ENCODE results near the gene HTR1E.
"Not testable (repeated sequence)": the region's sequence is repeated elsewhere in the genome, so short reads cannot be mapped to it uniquely, and the experiment has no call there.

HTR1E gene

DNA sequence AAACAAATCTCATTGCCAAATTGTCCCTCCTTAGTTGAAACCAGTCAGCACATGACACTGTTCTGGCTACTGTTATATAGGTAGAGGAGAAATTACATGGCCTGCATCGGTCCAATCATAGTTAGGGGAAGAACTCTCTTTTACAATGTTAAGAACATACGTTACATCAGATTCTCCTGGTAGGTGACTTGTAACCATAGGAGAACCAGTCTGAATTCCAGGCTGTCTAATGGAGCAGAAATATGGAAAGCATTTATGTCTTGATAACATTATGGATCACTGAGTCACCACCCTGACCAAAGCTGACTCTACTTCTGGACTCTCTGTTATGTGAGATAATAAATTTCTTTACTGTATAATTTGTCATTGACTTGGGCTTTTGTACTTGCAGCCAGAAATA is 40.9 kb downstream of the HTR1E start:
- no peak for DNase-seq (ENCODE audit: low read depth)

DNA sequence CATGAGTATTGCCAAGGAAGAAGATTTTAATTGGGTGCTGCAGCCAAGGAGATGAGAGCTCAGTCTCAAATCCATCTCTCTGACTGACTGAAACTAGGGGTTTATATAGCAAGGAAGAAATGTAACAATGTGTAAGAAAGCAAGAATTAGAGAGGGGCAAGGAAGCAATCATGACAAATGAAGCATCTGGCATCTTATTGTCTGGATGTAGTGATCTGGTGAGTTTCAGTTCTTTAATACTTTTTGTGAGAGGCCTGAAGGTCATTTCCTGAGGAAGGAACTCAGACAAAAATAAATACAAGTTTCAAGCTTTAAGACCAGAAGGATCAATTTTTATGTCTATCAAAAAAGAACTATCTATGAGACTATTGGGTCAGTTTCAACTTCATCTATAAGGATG is 64.2 kb downstream of the HTR1E start:
- DNase-seq (ENCODE audit: low read depth): no peak

DNA sequence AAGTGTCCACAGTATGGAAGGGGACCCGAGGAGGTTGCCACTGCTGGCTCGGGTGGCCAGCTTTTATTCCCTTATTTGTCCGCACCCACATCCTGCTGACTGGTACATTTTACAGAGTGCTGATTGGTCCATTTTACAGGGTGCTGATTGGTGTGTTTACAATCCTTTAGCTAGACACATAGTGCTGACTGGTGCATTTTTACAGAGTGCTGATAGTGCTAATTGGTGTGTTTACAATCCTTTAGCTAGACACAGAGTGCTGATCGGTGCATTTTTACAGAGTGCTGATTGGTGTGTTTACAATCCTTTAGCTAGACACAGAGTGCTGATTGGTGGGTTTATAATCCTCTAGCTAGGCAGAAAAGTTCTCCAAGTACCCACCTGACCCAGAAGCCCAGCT is 65.1 kb downstream of the HTR1E start:
- DNase-seq (ENCODE audit: low read depth): not testable (repeated sequence)

DNA sequence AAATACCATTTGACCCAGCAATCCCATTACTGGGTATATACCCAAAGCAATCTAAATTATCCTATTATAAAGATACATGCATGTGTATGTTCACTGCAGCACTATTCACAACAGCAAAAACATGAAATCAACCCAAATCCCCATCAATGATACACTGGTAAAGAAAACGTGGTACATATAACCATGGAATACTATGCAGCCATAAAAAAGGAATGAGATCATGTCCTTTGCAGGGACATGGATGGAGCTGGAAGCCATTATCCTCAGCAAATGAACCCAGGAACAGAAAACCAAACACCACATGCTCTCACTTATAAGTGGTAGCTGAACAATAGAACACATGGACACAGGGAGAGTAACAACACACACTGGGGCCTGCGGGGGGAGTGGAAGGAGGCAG is 69.2 kb downstream of the HTR1E start:
- DNase-seq (ENCODE audit: low read depth): not testable (repeated sequence)

DNA sequence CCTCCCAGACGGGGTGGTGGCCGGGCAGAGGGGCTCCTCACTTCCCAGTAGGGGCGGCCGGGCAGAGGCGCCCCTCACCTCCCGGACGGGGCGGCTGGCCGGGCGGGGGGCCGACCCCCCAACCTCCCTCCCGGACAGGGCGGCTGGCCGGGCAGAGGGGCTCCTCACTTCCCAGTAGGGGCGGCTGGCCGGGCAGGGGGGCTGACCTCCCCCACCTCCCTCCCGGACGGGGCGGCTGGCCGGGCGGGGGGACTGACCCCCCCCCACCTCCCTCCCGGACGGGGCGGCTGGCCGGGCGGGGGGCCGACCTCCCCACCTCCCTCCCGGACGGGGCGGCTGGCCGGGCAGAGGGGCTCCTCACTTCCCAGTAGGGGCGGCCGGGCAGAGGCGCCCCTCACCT is 72.3 kb downstream of the HTR1E start:
- DNase-seq (ENCODE audit: low read depth): not testable (repeated sequence)

DNA sequence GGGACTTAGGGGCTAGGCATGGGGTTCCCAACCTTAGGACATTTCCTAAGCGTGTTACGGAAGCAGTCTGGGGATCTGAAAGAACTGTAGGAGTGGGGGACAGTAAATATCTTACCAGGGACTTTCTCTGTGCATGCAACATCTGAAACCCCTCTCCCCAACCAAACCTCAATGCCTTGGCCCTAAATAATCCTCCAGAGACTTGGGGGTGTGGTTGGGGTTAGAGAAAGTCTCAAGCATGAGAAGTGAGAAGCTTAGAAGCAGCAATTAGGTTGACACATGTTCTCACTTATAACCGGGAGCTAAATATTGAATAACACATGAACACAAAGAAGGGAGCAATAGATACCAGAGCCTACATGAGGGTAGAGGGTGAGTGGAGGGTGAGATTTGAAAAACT is 74.7 kb downstream of the HTR1E start:
- no peak for DNase-seq (ENCODE audit: low read depth)

DNA sequence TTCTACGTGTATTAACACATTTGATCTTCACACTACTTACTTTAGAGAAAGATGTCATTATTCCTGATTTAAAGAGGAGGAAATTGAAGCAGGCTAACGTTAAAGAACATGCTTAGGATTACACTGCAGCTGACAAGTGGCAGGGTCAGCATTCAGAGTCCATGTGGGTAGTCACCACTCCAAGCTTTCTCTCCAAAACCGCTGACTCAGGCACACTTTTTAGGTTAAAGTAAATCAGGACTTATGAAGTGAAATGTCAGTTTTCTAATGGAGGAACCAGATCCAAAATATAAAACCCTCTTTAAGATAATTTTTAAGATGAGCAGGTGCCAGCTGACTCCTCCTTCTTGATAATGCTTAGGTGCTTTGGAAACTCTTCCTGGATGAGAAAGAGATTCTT is 75.4 kb downstream of the HTR1E start:
- no peak for DNase-seq (ENCODE audit: low read depth)

DNA sequence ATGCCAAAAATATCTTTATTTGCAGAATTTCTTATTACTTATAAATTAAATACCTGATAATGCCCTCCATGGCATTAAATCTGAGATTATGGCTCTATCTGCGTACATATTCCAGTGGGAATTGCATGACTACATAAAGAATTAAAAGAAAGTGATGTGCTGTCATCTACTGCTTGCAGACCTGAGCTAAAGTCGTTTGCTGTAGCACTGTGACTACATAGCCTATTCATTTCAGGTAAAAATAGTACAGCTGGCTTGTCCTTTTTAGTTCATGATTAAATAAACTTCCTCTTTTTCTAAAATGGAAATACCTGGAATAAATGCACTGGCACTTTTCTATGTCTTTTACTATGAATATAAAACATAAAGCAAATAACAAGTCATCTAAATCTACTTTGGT is 79.4 kb downstream of the HTR1E start:
- no peak for DNase-seq (ENCODE audit: low read depth)

DNA sequence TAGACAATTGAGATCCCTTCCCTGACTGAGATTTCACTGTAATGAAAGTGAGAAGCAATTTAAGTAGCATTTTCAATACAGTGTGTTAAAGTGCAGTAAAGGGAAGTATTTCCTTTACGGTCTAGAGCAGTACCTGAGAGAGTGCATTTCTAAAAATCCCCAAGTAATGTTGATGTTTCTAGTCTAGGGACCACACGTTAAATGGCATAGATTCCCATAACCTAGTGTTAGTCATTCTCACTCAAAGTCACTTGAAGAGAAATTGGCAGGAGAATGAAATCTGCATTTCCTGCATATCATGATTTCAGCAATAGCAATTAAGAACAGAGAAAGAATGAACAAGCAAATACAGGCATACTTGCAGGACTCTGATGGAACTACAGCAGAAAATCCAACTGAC is 89.7 kb downstream of the HTR1E start:
- no peak for DNase-seq (ENCODE audit: low read depth)

DNA sequence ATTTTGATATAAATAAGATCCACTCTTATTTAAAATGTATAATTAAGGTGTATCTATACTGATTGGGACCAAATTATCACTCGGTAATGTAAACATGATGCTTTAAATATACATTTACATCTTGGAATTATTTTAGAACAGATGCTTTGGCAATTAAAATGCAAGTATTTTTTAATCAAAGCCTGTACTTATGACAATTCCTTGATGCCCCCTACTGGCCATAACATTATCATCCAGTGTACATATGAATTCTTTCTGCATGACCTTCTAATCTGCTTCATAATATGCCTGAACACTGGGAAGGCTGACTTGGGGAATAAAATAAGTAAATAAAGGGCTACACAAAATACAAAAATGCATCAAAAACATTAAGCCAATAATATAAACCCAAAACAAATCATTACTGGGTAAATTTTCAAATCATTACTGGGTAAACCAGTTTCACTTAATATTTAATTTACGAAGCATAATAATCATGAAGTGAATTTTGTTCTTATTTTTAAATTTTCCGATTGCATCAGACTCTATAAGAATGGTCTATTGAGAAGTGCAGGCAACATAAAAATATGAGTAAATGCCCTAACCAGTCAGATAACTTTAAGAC is 92.5 kb downstream of the HTR1E start:
- peak; percentile 38 for DNase-seq (ENCODE audit: low read depth)

DNA sequence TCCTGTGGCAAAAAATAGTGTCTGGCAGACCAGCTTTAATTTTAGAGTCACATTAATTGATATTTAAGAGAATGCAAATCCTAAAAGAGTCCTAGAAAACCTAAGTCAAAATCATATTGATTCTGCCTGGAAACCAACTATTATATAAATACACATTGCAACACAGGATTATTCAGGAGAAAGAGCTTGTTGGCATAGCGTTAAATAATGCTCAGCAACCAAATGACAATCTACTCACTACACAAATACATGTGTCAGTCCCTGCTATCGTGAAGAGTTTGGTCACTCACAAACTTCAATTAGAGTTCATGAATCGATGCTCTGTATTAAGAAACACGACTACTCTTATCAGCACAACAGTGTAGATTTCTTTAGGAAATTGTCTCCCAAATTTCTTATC is 103.4 kb downstream of the HTR1E start:
- no peak for DNase-seq (ENCODE audit: low read depth)

DNA sequence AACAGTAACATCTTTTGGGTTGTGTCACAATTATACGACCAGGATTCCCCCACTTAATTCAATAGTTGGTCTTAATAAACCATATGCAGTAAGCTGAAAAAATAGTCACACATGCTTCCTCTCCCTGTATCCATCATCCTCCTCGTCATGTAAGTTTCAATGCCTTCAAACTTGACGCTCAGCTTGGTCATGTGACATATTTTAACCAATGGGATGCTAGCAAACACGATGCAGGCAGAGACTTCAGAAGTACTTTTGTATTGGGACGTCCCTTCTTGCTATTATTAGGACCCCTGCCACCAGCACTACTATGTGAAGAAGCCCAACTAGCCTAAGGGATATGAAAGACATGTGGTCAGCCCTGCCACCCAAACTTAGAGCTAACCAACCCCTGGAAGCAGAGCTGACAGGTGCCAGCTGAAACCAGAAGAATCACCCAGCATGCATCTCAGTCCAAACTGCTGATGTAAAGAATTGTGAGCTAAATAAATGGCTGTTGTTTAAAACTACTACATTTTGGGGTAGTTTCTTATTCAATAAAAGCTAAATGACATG is 108.3 kb downstream of the HTR1E start:
- DNase-seq (ENCODE audit: low read depth): no peak

DNA sequence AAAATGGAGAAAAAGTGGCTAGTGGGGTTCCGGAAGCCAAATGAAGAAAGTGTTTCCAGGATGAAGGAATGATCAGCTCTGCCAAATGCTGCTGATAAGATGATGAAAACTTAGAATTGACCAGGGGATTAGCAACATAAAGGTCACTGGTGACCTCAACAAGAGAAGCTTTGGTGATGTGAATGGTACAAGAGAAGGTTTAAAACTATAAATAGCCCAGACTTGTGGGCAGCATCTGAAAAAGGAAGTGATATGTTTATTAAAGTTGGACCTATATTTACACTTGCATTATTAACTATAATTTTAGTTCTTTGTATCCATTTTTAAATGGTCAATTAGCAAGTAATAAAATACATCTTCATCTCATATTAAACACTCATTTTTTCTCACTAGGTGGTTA is 112.5 kb downstream of the HTR1E start:
- DNase-seq (ENCODE audit: low read depth): no peak

DNA sequence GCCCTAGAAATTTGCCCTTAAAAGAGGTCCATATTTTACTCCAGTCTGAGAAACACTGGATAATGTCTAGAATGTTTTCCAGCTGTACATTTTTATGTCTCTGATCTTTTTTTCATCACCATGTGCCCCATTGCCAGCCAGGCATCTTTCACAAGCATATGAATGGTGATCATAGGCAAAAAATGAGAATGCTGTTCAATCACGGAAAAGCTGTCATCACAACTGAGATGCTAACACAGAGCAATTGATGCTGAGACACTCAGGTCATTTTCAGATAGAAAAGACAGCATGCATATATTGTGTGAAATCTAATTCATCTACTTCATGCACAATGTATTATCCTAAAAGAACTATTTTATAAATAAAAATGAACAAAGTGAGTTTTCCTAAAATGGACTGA is 116.0 kb downstream of the HTR1E start:
- no peak for DNase-seq (ENCODE audit: low read depth)

DNA sequence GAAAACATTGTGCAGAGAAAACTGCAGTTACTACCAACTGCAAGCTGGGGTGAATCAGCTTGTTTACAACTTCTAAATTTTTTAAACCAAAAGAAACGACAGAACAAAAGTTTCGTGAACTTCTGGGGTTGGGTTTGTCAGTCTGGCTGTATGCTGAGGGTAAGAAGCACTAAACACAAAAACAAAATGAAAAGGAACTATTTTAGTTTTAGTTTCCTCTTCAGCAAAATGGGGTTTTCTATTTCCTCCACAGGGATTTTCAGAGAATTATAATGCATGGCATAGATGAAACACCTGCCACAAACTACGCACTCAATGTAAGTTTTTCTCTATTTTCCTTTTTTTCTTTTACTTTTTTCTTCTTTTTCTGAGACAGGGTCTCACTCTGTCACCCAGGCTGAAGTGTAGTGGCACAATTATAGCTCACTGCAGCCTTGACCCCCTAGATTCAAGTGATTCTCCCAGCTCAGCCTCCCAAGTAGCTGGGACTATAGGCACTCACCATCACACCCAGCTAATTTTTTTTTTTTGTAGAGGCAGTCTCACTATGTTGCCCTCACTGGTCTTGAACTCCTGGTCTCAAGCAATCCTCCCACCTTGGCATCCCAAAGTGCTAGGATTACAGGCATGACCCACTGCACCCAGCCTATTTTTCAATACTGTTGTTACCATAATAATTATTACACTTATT is 117.0 kb downstream of the HTR1E start:
- DNase-seq (ENCODE audit: low read depth): no peak

DNA sequence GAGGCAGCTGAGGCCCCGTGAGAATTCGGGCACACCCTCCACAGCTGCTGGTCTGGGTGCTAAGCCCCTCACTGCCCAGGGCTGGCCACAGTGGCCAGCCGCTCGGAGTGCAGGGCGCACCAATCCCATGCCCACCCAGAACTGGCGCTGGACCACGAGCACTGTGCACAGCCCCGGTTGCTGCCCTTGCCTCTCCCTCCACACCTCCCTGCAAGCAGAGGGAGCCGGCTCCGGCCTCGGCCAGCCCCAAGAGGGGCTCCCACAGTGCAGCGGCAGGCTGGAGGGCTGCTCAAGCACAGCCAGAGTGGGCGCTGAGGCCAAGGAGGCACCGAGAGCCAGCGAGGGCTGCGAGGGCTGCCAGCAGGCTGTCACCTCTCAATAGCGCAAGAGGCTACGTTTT is 122.6 kb downstream of the HTR1E start:
- no peak for DNase-seq (ENCODE audit: low read depth)

DNA sequence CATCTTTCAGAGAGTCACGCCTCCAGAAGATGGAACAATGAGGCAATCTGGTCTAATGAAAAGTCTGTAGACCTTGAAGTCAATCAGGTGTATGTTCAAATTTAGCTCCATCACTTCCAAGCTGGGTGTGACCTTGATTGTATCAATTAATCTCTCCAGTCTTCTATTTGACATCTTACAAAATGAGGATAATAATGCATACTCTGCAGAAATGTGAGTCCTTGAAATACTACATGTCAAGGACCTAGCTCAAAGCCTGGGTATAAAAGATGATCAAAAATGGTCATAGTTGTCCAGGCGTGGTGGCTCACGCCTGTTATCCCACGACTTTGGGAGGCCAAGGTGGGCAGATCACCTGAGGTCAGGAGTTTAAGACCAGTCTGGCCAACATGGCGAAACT is 127.8 kb downstream of the HTR1E start:
- no peak for DNase-seq (ENCODE audit: low read depth)

Data from CMK (cell line).